A549 treated with AZD9567 at 1 μM for 4 hours (cell line): Measurements from ENCODE around the gene GFRA1. TPM values are rescaled to one million over a fixed set of nuclear protein-coding genes. Genes with fewer than 3 reads are reported as not detected.

ENCODE experiments used
- total RNA-seq: library from RNA; stranded (reverse); fragments of 200-300 nt; extraction: Qiagen RNA extraction; gene quantifications from 5 replicates; pipeline ENCODE4 v1.2.3, GENCODE V29; 2022; ENCODE audit not compliant: insufficient read depth

GFRA1 gene
- total RNA-seq: 9.3 to 13.9 TPM (median 9.4 TPM) in 5 replicates

GRCh38 chr10:116272440-116273283 is at the start of gene GFRA1:
Gene GFRA1 (minus strand): TSS chr10:116273206. CDS start chr10:116272029, 1,177 bp downstream.

Other genes starting within 250 kb of the GFRA1 start
- gene CCDC172, start 51.2 kb upstream of the GFRA1 start, total RNA-seq: not detected in 5 replicates
- 0.05 TPM in 1 of 5 replicates, not detected in the others for gene PNLIPRP3, start 154.6 kb upstream of the GFRA1 start, total RNA-seq